Stimulated activated CD4-positive, alpha-beta T cell treated with anti-CD3 and anti-CD28 coated beads, TNF-alpha, amount 100 ng/mL, for 1 hour (primary cell): Measurements from ENCODE around the gene ADCYAP1R1.

Source experiments
- DNase-seq, 3 donors: peaks; one replicate each; pipeline ENCODE4 v3.0.0-alpha.2; 2020; ENCODE audit warnings: low read depth in 3 of 3, low spot score in 1 of 3

ADCYAP1R1 gene

GRCh38 chr7:31051598-31052486 is at the start of gene ADCYAP1R1:
TSS of gene ADCYAP1R1 (plus strand) at chr7:31052308. CDS start at chr7:31063265, 10,957 bp downstream.
- no peak for DNase-seq

- DNase-seq = no peak
Measured at GRCh38 chr7:31003097-31003496, 49.0 kb upstream of the ADCYAP1R1 start.

- no peak for DNase-seq
Measured at GRCh38 chr7:31003721-31004120, 48.4 kb upstream of the ADCYAP1R1 start.

GRCh38 chr7:31004393-31004792 is 47.7 kb upstream of the ADCYAP1R1 start:
- no peak for DNase-seq

- no peak for DNase-seq
Measured at GRCh38 chr7:31006857-31007256, 45.3 kb upstream of the ADCYAP1R1 start.

GRCh38 chr7:31007634-31008033 is 44.5 kb upstream of the ADCYAP1R1 start:
- no peak for DNase-seq

GRCh38 chr7:31014826-31015225 is 37.3 kb upstream of the ADCYAP1R1 start:
- no peak for DNase-seq

GRCh38 chr7:31017032-31017675 is 35.0 kb upstream of the ADCYAP1R1 start:
- DNase-seq = no peak

GRCh38 chr7:31017721-31018120 is 34.4 kb upstream of the ADCYAP1R1 start:
- no peak for DNase-seq

- DNase-seq = no peak
Measured at GRCh38 chr7:31019509-31019908, 32.6 kb upstream of the ADCYAP1R1 start.

- no peak for DNase-seq
Measured at GRCh38 chr7:31020161-31020560, 31.9 kb upstream of the ADCYAP1R1 start.

- no peak for DNase-seq
Measured at GRCh38 chr7:31020652-31021051, 31.5 kb upstream of the ADCYAP1R1 start.

- DNase-seq = no peak
Measured at GRCh38 chr7:31022117-31022516, 30.0 kb upstream of the ADCYAP1R1 start.

- no peak for DNase-seq
Measured at GRCh38 chr7:31022726-31023125, 29.4 kb upstream of the ADCYAP1R1 start.

GRCh38 chr7:31023877-31024276 is 28.2 kb upstream of the ADCYAP1R1 start:
- DNase-seq = no peak

- no peak for DNase-seq
Measured at GRCh38 chr7:31027161-31027965, 24.7 kb upstream of the ADCYAP1R1 start.

GRCh38 chr7:31028006-31028405 is 24.1 kb upstream of the ADCYAP1R1 start:
- DNase-seq = no peak

GRCh38 chr7:31028417-31028992 is 23.6 kb upstream of the ADCYAP1R1 start:
- no peak for DNase-seq

GRCh38 chr7:31029251-31030042 is 22.7 kb upstream of the ADCYAP1R1 start:
- no peak for DNase-seq

GRCh38 chr7:31033674-31034300 is 18.3 kb upstream of the ADCYAP1R1 start:
- DNase-seq = no peak
